CD4-positive, alpha-beta T cell treated with Interleukin-15 for 4 hours (primary cell): ENCODE measurements around the gene ZNF672.
"Not testable (repeated sequence)": the region's sequence is repeated elsewhere in the genome, so short reads cannot be mapped to it uniquely, and the experiment has no call there.

Experiments
- DNase-seq: peaks from one replicate; pipeline ENCODE4 v3.0.0-alpha.2; 2020; ENCODE audit warnings: low spot score

The ZNF672 gene

DNA sequence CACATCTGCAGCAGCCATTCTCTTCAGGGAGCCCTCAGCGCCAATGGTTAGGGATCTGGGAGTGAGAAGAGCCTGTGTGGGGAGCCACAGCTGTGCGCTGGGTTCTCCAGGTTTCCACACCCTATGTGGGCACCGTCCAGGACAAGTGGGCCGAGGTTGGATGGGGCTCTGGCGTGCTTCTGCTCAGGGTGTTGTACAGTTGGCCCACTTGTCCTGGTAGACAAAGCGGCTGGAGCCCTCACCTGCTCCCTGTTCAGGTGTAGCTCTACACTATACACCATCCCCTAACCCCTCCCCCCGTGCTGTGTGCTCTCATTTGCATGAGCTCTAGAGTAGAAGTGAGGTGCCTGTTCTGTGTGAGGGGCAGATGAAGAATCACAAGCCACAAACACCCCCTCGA lies 24.5 kb upstream of the ZNF672 start:
- no peak for DNase-seq

DNA sequence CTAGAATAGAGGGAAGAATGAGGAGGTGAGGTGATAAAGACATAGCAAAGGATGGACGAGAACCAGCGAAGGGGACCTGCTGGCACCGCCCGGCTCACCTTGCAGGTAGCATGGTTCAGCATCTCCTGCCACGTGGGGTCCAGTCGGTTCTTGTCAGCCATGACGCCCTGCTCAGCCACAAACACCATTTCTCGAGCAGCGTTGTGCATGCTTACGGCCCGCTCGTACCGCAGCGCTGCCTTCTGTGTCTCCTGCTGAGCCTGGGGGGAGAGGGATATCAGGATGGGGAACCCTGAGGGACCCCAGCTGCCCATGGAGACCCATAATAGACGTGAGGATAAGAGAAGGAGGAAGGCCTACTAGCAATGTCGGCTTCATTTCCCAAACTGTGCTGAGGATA lies 23.7 kb upstream of the ZNF672 start:
- DNase-seq = no peak

- no peak for DNase-seq
Measured at GRCh38 chr1:248815407-248816034, 22.5 kb upstream of the ZNF672 start.

- no peak for DNase-seq
Measured at GRCh38 chr1:248816042-248816851, 21.8 kb upstream of the ZNF672 start.

GRCh38 chr1:248817065-248817464 lies 21.0 kb upstream of the ZNF672 start:
- DNase-seq = no peak

GRCh38 chr1:248818505-248819374 lies 19.3 kb upstream of the ZNF672 start:
- DNase-seq = no peak

GRCh38 chr1:248820041-248820585 lies 17.9 kb upstream of the ZNF672 start:
- no peak for DNase-seq

GRCh38 chr1:248821101-248821500 lies 16.9 kb upstream of the ZNF672 start:
- no peak for DNase-seq

- DNase-seq = no peak
Measured at GRCh38 chr1:248821641-248822040, 16.4 kb upstream of the ZNF672 start.

GRCh38 chr1:248822148-248823032 lies 15.6 kb upstream of the ZNF672 start:
- DNase-seq = no peak

DNA sequence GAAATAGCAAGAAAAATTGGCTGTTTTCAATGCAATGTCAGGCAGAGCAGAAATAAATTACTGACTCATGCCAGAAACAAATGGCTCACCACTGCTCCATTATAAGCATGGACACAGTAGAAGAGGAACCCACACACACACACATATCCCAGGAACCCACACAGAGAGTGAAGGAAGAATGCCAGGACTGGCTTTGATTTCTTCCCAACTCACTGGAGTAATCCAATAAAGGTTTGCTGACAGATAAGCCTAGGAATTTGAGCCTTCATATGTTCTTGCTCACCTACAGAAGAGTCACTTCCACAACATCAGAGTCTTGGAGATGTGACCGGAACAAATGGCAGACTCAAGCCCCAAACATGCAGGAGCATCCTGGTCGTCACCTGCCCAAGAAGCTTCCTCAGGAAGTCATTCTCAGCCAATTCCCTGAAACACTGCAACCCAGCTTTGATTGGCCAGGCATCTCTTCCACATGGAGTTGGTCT lies 14.5 kb upstream of the ZNF672 start:
- no peak for DNase-seq

- no peak for DNase-seq
Measured at GRCh38 chr1:248824301-248824700, 13.7 kb upstream of the ZNF672 start.

DNA sequence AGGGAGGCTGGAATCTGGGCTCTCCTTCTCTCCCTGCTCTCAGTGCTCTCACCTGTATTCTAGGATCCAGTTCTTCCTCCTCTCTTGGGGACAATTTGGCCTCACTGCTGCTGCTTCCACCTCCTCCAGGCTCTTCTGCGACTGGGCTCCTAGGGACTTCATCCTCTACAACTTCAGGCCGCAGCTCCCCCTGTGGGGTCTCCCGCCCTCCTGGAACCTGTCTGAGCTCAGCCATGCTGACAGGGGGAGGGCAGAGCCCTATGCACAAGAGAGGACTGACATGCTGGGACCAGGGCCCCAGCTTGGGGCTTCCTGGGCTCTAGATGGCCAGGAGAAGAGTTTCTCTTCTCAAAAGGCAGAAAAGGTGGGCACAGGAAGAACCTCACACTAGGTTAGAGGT lies 13.3 kb upstream of the ZNF672 start:
- DNase-seq = no peak

GRCh38 chr1:248825136-248825535 lies 12.9 kb upstream of the ZNF672 start:
- no peak for DNase-seq

GRCh38 chr1:248825573-248825908 lies 12.5 kb upstream of the ZNF672 start:
- no peak for DNase-seq

GRCh38 chr1:248825909-248826760 lies 11.9 kb upstream of the ZNF672 start, which contains the start of gene SH3BP5L:
SH3BP5L (minus strand) TSS chr1:248825915; CDS start chr1:248824935, 980 bp downstream.
- DNase-seq = peak; percentile 89

DNA sequence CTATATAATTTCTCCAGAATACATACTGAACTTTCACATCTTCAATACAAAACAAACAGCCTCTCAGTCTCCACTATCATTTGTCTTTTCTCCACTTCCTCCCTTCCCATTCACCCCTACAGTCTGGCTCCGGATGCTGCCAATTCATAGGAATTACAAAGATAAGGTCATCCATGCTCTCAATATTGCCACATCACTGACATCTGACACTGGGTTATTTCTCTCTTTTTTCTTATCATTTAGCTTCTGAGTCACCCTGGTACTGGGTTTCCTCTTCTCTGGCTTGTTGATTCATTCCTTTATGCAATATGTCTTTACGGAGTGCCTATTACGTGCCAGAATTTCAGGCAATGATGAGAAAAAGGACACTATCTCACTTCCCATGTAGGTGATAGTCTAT lies 9.2 kb upstream of the ZNF672 start:
- no peak for DNase-seq

DNA sequence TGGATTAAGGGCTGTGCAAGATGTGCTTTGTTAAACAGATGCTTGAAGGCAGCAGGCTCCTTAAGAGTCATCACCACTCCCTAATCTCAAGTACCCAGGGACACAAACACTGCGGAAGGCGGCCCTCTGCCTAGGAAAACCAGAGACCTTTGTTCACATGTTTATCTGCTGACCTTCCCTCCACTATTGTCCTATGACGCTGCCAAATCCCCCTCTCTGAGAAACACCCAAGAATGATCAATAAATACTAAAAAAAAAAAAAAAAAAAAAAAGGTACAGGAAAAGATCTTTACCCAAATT lies 7.4 kb upstream of the ZNF672 start:
- not testable (repeated sequence) for DNase-seq

DNA sequence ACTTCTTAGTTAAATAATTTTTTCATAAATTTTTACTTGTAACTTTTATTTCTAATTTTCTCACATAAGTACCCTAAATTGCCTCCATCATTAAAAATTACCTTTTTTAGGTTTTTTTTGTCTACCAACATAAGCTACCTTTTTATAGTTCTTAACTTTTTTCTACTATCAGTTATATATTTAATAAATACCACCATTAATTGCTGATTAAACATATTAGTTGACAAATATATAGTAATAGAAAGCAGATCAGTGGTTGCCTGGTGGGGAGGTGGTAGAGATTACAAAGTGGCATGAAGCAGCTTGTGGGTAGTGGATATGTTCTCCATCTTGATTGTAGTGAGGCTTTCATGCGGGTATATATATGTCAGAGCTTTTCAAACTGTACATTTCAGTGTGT lies 6.2 kb upstream of the ZNF672 start:
- no peak for DNase-seq

- no peak for DNase-seq
Measured at GRCh38 chr1:248834343-248834940, 3.6 kb upstream of the ZNF672 start.
